Left hindlimb (tissue), 1 donor: Measurements from ENCODE around the gene LAMC3.
A peak's percentile ranks its signal among the peaks of the same experiment; 100 is the strongest.
"Not testable (repeated sequence)": the region's sequence is repeated elsewhere in the genome, so short reads cannot be mapped to it uniquely, and the experiment has no call there.

Experiments
- DNase-seq: peaks from one replicate; pipeline ENCODE4 v3.0.0-alpha.2; 2018

The LAMC3 gene

DNA sequence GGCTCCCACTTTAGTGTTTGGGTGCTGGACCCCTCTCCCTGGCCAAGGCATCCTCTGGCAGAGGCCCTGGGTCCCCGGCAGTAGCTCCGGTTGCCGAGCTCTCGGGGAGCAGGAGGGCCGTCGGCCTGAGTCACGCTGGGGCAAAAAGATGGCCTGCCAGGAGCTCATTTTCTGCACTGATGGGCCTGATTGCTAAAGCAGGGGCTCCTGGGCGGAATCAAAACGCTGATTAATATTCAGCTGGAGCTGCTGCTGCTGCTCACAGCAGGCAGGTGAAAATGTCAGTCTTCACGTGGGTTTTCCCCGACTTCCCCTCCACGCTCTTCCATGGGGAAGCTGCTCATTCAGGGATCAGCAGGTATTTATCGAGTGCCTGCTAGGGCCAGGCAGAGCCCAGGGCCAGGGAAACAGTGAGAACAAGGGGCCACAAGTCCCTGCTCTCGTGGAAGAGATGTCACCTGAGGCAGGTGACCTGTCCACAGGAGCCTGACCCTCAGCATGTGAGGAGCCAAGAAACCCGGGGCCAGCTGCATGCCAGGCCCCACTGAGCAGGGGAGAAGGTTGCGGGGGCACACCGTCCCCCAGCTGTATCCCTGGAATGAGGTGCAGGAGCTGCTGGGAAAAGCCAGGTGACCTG, 22.1 kb downstream of the LAMC3 start:
- no peak for DNase-seq

DNA sequence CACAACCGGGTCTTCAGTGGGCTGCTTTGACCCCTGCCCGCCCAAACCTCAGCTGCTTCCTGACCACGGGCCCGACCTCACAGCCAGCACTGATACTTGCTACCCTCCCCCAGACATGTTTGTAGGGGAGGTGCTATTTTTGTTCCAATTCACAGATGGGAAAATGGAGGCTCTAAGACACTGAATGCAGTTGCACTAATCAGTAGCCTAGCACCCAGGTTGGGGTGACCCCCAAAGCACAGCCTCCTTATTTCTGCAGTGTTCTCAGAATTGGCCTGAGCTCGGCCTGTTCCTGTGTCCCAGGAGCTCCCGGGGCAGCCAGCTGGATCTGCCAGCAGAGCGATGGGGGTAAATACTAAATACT, 22.6 kb downstream of the LAMC3 start:
- DNase-seq: no peak

DNA sequence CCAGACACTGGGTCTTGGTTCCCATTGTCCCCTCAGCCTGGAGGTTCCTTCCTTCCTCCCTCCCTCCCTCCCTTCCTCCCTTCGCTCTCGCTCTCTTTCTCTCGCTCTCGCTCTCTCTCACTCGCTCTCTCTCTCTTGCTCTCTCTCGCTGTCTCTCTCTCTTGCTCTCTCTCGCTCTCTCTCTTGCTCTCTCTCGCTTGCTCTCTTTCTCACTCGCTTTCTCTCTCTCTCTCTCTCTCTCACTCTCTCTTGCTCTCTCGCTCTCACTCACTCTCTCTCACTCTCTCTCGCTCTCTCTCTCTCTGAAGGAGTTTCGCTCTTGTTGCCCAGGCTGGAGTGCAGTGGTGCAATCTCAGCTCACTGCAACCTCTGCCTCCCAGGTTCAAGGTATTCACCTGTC, 23.4 kb downstream of the LAMC3 start:
- no peak for DNase-seq

DNA sequence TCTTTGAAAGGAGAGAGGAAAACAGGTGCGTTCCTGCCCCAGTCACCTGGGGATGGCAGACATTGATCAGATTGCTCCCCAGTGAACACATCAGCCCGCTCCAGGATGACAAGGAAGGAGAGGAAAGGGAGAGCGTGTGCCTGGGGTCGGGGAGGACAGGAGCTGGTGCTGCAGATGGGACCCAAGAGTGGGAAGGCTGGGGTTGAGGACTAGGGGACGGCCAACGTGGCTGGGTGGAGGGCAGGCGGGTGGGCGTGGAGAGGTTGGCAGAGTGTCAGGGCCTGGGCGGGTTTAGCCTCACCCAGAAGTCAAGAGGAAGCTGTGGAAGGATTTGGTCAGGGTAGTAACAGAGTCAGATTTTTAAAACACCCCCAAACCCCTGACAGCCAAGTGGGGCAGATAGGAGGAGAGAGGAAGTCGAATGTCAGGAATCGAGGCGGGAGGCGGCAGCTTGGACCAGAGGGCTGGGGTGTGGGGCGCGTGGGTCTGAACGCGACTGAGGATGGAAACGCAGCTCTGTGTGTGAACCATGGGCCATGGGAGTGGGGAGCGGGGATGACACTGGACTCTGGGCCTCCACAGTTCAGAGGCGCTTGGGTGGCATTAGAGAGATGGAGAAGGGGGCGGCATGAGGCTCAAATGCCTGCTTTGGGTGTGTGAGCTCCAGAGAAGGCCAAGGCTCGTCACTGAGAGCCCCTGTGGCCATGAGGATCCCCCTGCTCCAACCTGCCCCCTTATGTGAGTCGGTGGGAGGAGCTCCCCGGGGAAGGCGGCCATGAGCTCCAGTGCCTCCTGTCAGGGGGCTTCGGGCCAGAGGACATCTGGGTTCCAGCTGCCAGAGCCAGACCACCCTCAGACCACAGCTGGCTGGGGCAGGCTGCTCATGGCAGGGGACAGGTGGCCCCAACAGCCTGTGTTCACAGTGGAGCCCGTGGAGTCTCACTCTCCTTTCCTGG, 24.6 kb downstream of the LAMC3 start:
- no peak for DNase-seq

GRCh38 chr9:131034268-131034667, 25.3 kb downstream of the LAMC3 start:
- no peak for DNase-seq

DNA sequence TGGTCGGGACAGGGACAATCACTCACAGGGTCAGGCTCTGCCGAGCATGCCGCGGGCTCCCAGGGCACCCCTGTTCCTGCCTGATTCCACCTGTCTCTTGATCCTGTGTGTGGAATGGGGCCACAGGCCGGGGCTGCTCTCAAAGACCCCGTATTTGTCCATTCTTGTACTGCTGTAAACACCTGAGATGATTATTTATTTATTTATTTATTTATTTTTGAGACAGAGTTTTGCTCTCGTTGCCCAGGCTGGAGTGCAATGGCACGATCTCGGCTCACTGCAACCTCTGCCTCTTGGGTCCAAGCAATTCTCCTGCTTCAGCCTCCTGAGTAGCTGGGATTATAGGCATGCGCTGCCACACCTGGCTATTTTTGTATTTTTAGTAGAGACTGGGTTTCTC, 25.8 kb downstream of the LAMC3 start:
- not testable (repeated sequence) for DNase-seq

DNA sequence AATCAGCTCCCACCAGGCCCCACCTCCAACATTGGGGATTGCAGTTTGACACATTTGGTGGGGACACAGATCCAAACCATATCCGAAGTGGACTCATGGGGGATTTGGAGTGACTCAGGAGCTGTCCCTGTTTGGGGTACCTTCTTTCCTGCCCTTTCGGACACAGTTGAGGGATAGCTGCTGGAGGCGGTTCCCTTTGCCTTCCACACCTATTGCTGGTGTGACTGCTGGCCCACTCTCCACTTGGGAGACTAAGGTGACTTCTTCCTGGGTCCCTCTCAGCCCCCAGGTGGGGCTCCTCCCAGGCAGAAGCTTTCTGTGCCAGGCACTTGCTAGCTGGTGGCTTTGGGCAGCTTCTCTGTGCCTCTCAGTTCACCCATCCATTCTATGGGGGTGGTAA, 26.6 kb downstream of the LAMC3 start:
- no peak for DNase-seq

DNA sequence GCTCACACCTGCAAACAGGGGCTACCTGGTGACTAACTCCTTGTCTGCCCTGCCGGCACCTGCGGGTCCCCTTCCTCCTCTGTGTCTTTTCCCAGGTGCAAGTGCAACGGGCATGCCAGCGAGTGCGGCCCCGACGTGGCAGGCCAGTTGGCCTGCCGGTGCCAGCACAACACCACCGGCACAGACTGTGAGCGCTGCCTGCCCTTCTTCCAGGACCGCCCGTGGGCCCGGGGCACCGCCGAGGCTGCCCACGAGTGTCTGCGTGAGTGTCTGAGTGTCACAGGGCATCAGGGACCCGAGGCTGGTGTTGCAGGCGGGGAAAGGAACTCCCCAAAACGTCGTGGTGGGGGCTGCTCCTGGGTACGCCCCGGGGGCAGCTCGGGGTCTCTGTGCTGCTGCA, 27.1 kb downstream of the LAMC3 start:
- DNase-seq: no peak

DNA sequence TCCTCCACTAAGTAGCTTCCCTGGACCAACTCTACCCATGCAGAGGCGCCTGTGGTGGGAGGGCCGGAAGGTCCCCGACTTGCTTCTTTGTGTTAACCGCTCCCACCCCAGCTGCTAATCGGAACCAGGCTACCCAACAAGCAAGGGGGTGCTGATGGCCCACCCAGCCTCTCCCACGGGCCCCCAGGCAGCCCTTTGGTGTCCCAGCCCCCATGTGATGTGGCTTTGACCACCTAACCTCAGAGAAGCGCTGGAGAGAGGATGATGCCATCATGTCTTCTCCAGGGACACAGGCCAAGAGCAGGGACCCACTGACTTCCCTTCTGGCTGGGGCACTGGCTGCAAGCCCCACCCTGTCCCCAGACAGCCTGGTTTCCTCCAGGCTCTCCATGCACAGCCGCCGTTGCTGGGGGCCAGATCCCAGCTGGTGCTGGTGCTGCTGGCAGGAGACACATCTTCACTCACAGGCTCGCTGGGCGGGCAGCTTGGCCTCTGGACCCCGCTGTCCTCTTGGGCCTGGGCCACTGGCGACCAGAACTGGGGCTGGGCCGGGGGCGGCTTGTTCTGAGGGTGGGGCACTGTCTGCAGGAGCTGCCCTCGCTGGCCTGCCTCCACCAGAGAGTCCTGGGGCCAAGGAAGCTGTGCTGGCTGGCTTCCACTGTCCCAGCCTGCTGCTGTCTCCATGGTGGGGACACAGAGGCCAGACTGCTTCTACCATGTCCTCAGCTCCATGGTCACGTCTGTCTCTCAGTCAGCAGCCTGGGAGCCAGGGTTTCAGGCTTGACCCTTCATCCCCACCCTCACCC, 27.8 kb downstream of the LAMC3 start:
- no peak for DNase-seq

DNA sequence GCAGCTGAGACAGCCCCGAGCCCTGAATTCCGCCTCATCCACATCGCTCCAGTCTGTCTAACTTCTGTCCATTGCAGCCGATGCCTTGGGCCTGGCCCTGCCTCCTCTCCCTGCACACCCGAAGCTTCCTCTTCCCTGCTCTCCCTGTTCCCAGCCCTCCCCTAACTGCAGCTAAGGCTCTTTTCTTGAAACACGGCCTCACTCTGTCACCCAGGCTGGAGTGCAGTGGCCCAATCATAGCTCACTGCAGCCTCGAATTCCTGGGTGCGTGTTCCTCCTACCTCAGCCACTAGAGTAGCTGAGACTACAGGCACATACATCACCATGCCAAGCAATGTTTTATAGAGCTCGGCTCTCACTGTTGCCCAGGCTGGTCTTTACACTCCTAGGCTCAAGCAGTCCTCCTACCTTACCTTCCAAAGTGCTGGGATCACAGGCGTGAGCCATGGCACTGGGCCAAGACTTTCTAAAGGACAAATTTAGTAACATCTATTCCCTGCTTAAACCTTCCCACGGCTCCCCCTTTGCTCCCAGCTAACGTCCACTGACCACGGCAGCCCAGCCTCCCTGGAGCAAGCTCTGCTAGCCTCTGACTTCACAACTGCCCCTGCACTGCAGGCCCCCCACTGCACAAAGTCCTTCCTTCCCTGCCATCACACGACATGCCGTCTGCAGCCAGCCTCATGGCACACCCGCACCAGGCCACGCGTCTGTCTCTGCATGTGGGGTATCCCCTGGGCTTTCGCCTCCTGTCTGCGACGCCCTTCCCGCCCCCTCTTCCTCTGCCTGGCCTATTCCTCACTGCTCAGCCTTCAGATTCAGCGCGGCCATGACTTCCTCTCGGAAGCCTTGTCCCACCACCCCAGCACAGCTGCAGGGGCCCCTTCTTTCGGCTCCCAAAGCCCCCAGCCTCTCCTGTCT, 28.6 kb downstream of the LAMC3 start:
- DNase-seq: no peak

GRCh38 chr9:131038256-131039128, 29.5 kb downstream of the LAMC3 start:
- no peak for DNase-seq

- DNase-seq: no peak
These were observed 30.4 kb downstream of the LAMC3 start for GRCh38 chr9:131039129-131039954.

GRCh38 chr9:131042666-131043065, 33.7 kb downstream of the LAMC3 start:
- no peak for DNase-seq

GRCh38 chr9:131043087-131043486, 34.1 kb downstream of the LAMC3 start:
- no peak for DNase-seq

- DNase-seq: no peak
These were observed 34.7 kb downstream of the LAMC3 start for GRCh38 chr9:131043646-131044045.

DNA sequence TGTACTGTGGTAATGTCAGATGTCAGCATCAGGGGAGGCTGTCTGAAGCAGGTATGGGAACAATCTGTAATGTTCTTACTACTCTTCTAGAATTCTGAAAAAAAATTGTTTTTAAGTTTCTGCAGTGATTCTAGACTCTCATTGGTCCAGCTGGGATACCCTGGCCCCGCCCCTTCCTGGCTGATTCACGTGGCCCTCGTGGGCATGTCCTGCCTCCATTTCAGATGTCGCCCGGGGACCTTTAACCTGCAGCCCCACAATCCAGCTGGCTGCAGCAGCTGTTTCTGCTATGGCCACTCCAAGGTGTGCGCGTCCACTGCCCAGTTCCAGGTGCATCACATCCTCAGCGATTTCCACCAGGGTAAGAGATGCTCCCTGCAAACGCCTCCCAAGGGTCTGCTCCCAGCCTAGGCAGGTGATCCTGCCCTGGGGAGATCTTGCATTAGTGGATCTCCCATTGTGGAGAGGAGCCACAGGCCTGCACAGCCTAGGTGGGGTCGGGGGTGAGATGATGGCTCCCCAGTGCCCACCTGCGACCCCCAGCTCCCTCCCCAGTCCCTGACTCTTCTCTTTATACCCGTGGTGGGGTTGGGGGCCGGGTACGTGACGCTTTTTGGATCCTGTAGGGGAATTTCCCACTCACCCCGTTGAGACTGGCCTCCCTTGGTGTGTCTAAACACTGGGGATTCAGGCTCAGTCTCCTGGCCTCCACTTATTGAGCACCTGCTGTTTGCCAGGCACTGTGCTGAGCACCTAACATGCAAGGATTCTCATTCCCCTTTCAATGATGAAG, 36.5 kb downstream of the LAMC3 start:
- DNase-seq: no peak

- DNase-seq: no peak
These were observed 37.1 kb downstream of the LAMC3 start for GRCh38 chr9:131046093-131046380.

- DNase-seq: peak; percentile 64
These were observed 37.7 kb downstream of the LAMC3 start for GRCh38 chr9:131046581-131047202.

DNA sequence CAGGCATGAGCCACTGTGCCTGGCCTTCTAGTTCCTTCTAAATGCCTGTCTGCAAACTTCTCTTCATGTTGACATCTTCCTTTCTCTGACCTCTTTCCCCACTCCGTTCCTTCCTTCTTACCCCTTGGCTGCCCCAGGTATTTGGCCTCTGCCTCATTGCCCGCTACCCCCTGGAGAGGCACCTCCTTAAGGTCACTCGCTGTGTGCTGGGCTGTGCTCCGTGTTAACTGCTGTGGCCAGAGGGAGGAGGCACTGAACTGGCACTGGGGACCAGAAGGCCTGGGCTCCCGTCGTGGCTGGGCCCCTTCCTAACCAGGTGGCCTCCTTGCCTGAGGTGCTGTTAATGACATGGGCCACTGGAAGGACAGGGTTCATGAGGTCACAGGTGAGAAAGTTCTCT, 39.4 kb downstream of the LAMC3 start:
- DNase-seq: no peak
